AG09319 (cell line): ENCODE data around the gene TESMIN.

Experiments used
- DNase-seq: peaks from one replicate; pipeline ENCODE4 v3.0.0-alpha.2; 2010; ENCODE audit warnings: low read depth; ENCODE audit errors: extremely low read depth
- TF ChIP-seq, protein P1 (sequence below): IDR thresholded peaks from 2 replicates; pipeline ENCODE4 v1.5.1; 2011; ENCODE audit warnings: low read depth, mild to moderate bottlenecking, inconsistent platforms, low read length, moderate library complexity

The TESMIN gene

DNA sequence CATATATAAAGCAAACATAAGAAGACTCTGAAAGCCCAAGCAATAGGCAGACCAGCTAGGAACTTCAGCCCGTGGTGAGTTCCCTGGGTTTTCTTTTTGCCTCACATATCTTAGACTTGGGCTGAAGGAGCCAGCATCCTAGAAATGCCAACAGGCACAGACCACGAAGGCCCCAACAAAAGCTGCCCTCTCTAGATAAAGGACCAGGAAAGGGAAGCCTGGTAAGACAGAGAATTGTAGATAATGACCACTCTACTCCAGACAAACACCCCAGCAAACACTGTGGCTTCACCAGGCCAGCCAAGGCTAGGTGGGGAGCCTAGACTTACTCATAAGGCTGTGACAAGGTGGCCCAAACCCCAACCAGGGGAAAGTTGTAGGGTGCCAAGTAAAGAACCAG lies 55.8 kb downstream of the TESMIN start:
- TF ChIP-seq, protein P1, sequence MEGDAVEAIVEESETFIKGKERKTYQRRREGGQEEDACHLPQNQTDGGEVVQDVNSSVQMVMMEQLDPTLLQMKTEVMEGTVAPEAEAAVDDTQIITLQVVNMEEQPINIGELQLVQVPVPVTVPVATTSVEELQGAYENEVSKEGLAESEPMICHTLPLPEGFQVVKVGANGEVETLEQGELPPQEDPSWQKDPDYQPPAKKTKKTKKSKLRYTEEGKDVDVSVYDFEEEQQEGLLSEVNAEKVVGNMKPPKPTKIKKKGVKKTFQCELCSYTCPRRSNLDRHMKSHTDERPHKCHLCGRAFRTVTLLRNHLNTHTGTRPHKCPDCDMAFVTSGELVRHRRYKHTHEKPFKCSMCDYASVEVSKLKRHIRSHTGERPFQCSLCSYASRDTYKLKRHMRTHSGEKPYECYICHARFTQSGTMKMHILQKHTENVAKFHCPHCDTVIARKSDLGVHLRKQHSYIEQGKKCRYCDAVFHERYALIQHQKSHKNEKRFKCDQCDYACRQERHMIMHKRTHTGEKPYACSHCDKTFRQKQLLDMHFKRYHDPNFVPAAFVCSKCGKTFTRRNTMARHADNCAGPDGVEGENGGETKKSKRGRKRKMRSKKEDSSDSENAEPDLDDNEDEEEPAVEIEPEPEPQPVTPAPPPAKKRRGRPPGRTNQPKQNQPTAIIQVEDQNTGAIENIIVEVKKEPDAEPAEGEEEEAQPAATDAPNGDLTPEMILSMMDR: no peak
- DNase-seq: no peak

DNA sequence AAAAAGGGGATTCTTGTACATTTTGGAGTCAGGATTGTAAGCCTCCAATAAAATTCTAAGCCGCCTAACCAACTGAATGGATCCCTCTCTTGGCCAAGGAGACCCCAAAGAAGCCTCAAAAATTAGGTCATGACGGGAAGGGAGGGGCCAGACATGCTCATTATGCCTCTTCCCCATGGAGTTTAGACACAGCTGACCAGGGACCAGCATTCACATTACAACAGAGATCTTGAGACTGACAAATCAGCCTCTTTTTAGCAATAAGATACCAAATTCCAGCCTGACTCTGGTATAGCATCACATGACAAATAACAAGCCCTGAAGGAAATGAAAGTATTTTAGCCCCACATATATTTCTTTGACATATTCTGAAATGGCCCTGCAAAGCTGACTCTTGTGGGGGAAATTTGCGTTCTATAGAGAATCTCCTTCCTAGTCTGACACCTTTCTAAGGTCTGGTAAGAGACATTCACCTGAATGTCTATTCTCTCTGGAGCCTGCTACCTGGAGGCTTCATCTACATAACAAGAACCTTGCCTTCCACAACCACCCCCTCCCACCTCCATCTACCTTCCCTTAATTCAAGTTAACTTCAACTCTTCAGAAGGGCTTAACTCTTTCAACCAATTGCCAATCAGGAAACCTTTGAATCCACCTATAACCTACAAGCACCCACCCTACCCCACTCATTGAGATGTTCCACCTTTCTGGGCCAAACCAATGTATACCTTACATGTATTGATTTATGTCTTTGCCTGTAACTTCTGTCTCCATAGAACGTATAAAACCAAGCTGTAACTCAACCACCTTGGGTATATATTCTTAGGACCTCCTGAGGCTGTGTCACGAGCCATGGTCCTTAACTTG lies 56.7 kb downstream of the TESMIN start:
- DNase-seq: no peak
- TF ChIP-seq, protein P1: no peak

DNA sequence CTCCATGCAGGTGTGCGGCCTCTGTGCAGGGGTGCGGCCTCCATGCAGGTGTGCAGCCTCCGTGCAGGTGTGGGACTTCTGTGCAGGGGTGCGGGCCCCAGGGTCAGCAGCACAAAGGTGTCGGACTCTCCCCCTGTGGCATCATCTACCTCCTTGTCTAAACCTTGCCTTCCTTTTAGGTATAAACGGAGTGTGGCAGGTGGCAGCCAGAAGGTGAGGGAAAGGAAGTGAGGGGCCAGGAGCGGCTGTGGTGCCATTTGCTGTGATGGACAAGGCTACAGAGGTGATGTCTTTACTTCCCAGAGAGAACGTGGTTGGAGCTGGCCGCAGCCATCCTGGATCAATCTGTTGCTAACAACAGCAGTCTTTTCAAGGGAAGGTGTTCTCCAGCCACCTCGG lies 57.8 kb downstream of the TESMIN start:
- TF ChIP-seq, protein P1: no peak
- DNase-seq: no peak

DNA sequence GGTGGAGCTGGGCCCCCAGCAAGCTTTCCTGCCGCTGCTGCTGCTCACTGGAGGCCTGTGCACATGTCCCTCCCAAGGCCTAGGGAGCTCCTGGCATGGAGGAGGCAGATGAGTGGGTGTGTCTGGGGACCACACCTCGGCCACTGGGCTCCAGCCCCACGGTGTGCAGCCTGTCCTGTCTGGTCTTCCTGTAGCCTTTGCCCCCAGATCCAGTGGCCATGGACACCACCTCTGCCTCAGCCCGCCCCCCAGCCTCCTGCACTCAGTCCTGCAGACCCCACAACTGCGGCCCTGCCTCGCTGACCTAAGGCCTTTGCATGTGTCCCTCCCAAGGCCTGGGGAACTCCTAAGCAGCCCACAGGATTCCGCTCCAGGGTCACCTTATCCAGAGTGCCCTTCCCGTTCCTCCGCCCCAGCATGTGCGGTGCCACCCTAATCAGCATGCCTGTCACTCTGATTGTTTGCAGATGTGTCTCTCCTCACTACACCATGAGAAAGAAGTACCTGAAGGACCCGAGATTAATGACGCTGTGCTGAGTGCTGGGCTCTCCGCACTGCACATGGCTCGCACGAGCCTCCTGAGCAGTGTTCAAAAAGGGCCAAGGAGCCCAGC lies 58.3 kb downstream of the TESMIN start:
- no peak for DNase-seq
- TF ChIP-seq, protein P1: no peak

DNA sequence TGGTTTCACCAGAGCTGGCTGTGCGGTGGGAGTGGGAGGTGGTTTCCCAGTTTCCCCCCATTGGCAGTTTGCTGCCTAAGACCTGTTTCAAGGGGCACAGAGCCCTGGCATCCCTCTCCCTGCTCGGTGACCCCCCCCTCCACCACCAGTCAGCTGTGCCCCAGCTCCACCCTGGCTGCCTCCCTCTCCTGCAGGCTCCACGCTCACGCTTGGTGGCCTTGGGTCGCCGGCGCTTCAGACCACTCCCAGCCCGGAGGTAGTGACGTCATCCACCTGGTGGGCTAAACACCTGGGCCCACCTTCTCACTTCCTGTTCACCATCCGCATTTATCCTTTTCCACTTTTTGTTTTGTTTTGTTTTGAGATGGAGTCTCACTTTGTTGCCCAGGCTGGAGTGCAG lies 59.2 kb downstream of the TESMIN start:
- TF ChIP-seq, protein P1: no peak
- DNase-seq: no peak

DNA sequence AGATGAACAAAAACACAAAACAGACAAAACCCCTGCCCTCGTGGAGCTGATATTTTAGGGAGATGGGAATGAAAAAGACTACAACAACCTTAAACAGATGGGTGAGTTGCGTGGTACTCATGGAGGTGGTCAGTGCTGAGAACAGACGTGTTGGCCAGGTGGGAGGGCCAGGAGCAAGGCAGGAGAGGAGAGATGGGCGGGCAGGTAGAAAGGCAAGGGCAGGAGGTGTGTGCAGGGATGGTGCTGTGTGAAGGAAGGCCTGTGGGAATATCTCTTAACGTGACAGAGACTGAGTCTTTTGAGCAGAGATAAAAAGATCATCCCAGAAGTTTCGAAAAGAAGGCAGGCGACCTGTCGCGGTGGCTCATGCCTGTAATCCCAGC lies 59.9 kb downstream of the TESMIN start:
- no peak for DNase-seq
- TF ChIP-seq, protein P1: no peak

DNA sequence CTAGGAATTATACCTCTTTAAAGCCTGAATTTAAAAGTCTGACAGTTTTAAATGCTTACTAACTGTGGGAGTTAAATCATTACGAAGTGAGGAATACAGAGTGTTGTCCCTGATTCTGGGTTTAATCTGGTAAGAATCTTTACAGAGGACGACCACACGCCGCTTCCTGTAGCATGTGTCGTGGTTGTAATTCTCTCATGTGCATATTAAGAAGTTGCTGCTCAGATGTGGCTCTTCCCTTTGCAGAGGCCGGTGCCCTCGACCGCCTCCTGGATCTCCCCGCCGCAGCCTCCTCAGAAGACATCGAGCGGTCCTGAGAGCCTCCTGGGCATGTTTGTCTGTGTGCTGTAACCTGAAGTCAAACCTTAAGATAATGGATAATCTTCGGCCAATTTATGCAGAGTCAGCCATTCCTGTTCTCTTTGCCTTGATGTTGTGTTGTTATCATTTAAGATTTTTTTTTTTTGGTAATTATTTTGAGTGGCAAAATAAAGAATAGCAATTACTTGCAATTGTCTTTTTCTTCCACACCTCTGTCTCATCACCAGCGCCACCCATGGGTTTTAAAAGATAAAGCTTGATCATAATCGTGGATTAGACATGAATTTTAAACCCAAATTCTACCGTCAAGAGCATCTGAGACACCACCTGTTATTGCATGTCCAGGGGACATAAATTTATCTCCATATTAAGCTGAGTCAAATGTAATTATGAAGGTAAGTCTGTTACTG lies 60.5 kb downstream of the TESMIN start:
- DNase-seq: no peak
- TF ChIP-seq, protein P1: peak; percentile 5
